HCT116 (cell line): ENCODE results near the gene EHMT1. TPM values are rescaled to one million over a fixed set of nuclear protein-coding genes. Genes with fewer than 3 reads are reported as not detected.
"Not testable (repeated sequence)": the region's sequence is repeated elsewhere in the genome, so short reads cannot be mapped to it uniquely, and the experiment has no call there.

Source experiments
- ATAC-seq: fragments of 200-7000 bp; cut with Tn5 transposase; 2 replicates; pipeline ENCODE4 v1.9.1; 2020; ENCODE audit warnings: mild to moderate bottlenecking, moderate library complexity
- BruUV-seq: library from RNA; stranded (reverse); fragments of 400-500 nt; replicated peaks from 2 replicates; lab custom pipeline; 2021; lab: Mats Ljungman, UMichigan
- CTCF ChIA-PET: fragments of 300-600 bp; sonication (Branson Sonifier 250); formaldehyde crosslinking; loops from one replicate; lab custom pipeline; 2021; ENCODE audit warnings: antibody characterized with exemption; lab: Charles Lee
- POLR2A ChIA-PET: fragments of 300-600, 350-600 bp; sonication (Branson Sonifier 250); formaldehyde crosslinking; loops from one replicate; lab custom pipeline; 2021; ENCODE audit warnings: antibody characterized with exemption; lab: Charles Lee
- RAD21 ChIA-PET, 2 experiments: fragments of 300-600 bp; sonication (Branson Sonifier 250); formaldehyde crosslinking; loops; one replicate each; lab custom pipeline; 2023; ENCODE audit warnings: low total read pairs in 2 of 2; ENCODE audit not compliant: uncharacterized antibody in 2 of 2, unreplicated experiment in 2 of 2, low non-redundant PET in 1 of 2; lab: Charles Lee
- DNase-seq: peaks from one replicate; pipeline ENCODE4 v3.0.0-alpha.2; 2010; ENCODE audit warnings: low read depth, low spot score
- H2AFZ ChIP-seq: fragments of 200-600 bp; shearing (Covaris generic), sonication (generic); 2 replicates; pipeline ENCODE4 v1.6.1; 2017; ENCODE audit warnings: low read depth, mixed run types, mixed read lengths, antibody characterized with exemption, low read length; ENCODE audit not compliant: poor library complexity, severe bottlenecking
- H3K27ac ChIP-seq: 2 replicates; pipeline ENCODE4 v1.5.1; 2012; ENCODE audit warnings: low read depth, low read length
- H3K27me3 ChIP-seq: fragments of 200-600 bp; sonication (generic); 2 replicates; pipeline ENCODE4 v1.6.1; 2016; ENCODE audit warnings: mixed run types, low read length, mixed read lengths; ENCODE audit not compliant: insufficient read depth
- H3K36me3 ChIP-seq, 2 experiments: fragments of 200-500 bp in 1 of 2; fragments of 200-600 bp in 1 of 2; sonication (Bioruptor generic) in 1 of 2; sonication (generic) in 1 of 2; 2 replicates each; pipeline versions ENCODE4 v1.5.1 to v1.6.1; 2014 to 2016; ENCODE audit warnings: low read length in 2 of 2, inconsistent platforms in 1 of 2, mixed read lengths in 1 of 2, mixed run types in 1 of 2; ENCODE audit not compliant: insufficient read depth in 2 of 2, control insufficient read depth in 1 of 2
- H3K4me1 ChIP-seq, 2 experiments: fragments of 200-600 bp in 1 of 2; sonication (generic) in 1 of 2; 2 replicates each; pipeline versions ENCODE4 v1.5.1 to v1.6.1; 2012 to 2017; ENCODE audit warnings: low read length in 2 of 2, inconsistent platforms in 1 of 2, mild to moderate bottlenecking in 1 of 2, mixed read lengths in 1 of 2, mixed run types in 1 of 2, moderate library complexity in 1 of 2; ENCODE audit not compliant: insufficient read depth in 2 of 2, control insufficient read depth in 1 of 2
- H3K4me2 ChIP-seq: fragments of 200-600 bp; sonication (generic); 2 replicates; pipeline ENCODE4 v1.6.1; 2017; ENCODE audit warnings: mixed run types, low read length, mixed read lengths
- H3K4me3 ChIP-seq, 2 experiments: fragments of 200-600 bp in 1 of 2; sonication (generic) in 1 of 2; replicated peaks in 1 of 2; 2 replicates each; pipeline ENCODE4 v1.5.1; 2011 to 2016; ENCODE audit warnings: low read length in 2 of 2, control low read depth in 1 of 2, low read depth in 1 of 2, mild to moderate bottlenecking in 1 of 2, mixed read lengths in 1 of 2, mixed run types in 1 of 2
- H3K79me2 ChIP-seq: fragments of 200-600 bp; sonication (generic); 2 replicates; pipeline ENCODE4 v1.6.1; 2017; ENCODE audit warnings: mild to moderate bottlenecking, mixed run types, low read length, moderate library complexity, mixed read lengths; ENCODE audit not compliant: insufficient read depth
- H3K9ac ChIP-seq: fragments of 200-600 bp; sonication (generic); 2 replicates; pipeline ENCODE4 v1.6.1; 2016; ENCODE audit warnings: low read length, mixed read lengths
- H3K9me2 ChIP-seq: fragments of 200-600 bp; sonication (generic), shearing (Covaris generic); 2 replicates; pipeline ENCODE4 v1.6.1; 2017; ENCODE audit warnings: mixed run types, mild to moderate bottlenecking, moderate library complexity; ENCODE audit not compliant: insufficient read depth
- H3K9me3 ChIP-seq, 2 experiments: fragments of 200-500 bp in 1 of 2; fragments of 200-600 bp in 1 of 2; sonication (Bioruptor generic) in 1 of 2; sonication (generic) in 1 of 2; 2 replicates each; pipeline ENCODE4 v1.6.1; 2014 to 2017; ENCODE audit warnings: low read length in 2 of 2, mixed read lengths in 2 of 2, inconsistent platforms in 1 of 2, low read depth in 1 of 2, mild to moderate bottlenecking in 1 of 2, mixed run types in 1 of 2, moderate library complexity in 1 of 2; ENCODE audit not compliant: control insufficient read depth in 1 of 2, insufficient read depth in 1 of 2
- H4K20me1 ChIP-seq: fragments of 200-600 bp; sonication (generic), shearing (Covaris generic); 2 replicates; pipeline ENCODE4 v1.6.1; 2017; ENCODE audit warnings: mixed run types, mild to moderate bottlenecking, moderate library complexity; ENCODE audit not compliant: insufficient read depth
- CBX3 ChIP-seq: IDR thresholded peaks from 2 replicates; pipeline ENCODE4 v1.6.1; 2012; ENCODE audit warnings: low read depth
- CEBPB ChIP-seq: IDR thresholded peaks from 2 replicates; pipeline ENCODE4 v1.6.1; 2012; ENCODE audit warnings: low read depth
- EGR1 ChIP-seq: IDR thresholded peaks from 2 replicates; pipeline ENCODE4 v1.6.1; 2012; ENCODE audit warnings: low read depth
- SIN3A ChIP-seq: IDR thresholded peaks from 2 replicates; pipeline ENCODE4 v1.6.1; 2012; ENCODE audit warnings: low read depth
- SRF ChIP-seq: IDR thresholded peaks from 2 replicates; pipeline ENCODE4 v1.6.1; 2012; ENCODE audit warnings: low read depth
- TCF7L2 ChIP-seq: IDR thresholded peaks from 2 replicates; pipeline ENCODE4 v1.7.0; 2011; ENCODE audit warnings: borderline replicate concordance, inconsistent platforms; ENCODE audit not compliant: insufficient read depth, insufficient read length; ENCODE audit errors: extremely low read depth
- ZFX ChIP-seq: fragments of 450-650 bp; IDR thresholded peaks from 2 replicates; pipeline ENCODE4 v1.6.1; 2017
- ZNF274 ChIP-seq: fragments of 200-500 bp; sonication (Bioruptor generic); IDR thresholded peaks from 2 replicates; pipeline ENCODE4 v1.6.1; 2014; ENCODE audit warnings: mild to moderate bottlenecking, low read depth, low read length, inconsistent platforms
- intact Hi-C: fragments of 100-400 bp; cut with micrococcal nuclease; formaldehyde crosslinking; loops from 2 replicates; pipeline ENCODE4 v1.10.0; 2022
- total RNA-seq: library from RNA; stranded (reverse); gene quantifications from one replicate; pipeline ENCODE4 v1.2.1, GENCODE V29; 2021; ENCODE audit not compliant: unreplicated experiment
- TF ChIP-seq, protein P1 (sequence below): IDR thresholded peaks from 2 replicates; pipeline ENCODE4 v1.6.1; 2012
- TF ChIP-seq, protein P2 (sequence below): IDR thresholded peaks from 2 replicates; pipeline ENCODE4 v1.6.1; 2011; ENCODE audit warnings: mild to moderate bottlenecking, low read length, moderate library complexity; ENCODE audit not compliant: insufficient replicate concordance; ENCODE audit errors: extremely low read depth
- TF ChIP-seq, protein P3 (sequence below): IDR thresholded peaks from 2 replicates; pipeline ENCODE4 v1.6.1; 2012
- TF ChIP-seq, protein P4 (sequence below): IDR thresholded peaks from 2 replicates; pipeline ENCODE4 v1.6.1; 2012; ENCODE audit warnings: low read depth

The EHMT1 gene
- total RNA-seq, 1 experiment from 2014 or later = 86.1 TPM

DNA sequence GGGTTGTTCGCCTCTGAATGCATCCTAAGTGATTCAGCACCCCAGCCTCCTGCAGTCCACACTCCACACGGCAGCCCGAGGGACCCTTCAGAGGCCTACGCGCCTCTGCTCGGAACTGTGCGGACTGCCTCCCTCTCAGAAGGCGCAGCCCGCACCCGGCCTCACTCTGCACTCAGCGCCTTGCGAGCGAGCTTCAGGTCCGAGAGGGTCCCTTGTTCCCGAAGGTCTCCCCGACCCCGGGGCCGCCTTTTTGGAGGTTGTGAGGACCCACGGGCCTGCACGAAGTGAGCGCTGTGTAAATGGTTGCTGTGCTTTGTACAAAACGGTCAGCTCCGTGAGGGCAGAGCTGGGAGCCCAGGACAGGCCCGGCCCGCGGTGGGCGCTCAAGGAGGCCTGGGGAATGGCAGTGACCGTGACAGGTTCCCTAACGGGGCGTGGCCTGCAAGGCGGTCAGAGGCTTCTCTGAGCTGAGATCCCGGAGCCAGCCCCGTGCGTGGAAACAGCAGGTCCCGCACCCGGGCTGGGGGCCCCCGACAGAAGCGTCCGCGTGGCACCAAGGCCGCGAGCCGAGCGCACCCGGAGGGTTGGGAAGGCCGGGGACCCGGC, 258.1 kb downstream of the EHMT1 start:
- Histone ChIP-seq H3K9ac (no peak overlapping the region), H3K36me3 (no peaks in the 10 kb centered on the region), H3K4me1 (peaks cover 0 to 6% of the 10 kb centered on the region in 2 experiments; a peak in 1 of 4 replicates), H2AFZ (no peak overlapping the region), H3K4me2 (no peak overlapping the region), H3K79me2 (no peaks in the 10 kb centered on the region), H3K27ac (no peak overlapping the region), H3K27me3 (peaks cover 5% of the 10 kb centered on the region; the same call in 1 of the 2 replicates), H3K4me3 (no peak overlapping the region), H3K9me2 (no peaks in the 10 kb centered on the region), H4K20me1 (no peaks in the 10 kb centered on the region), H3K9me3 (no peaks in the 10 kb centered on the region)
- ChIA-PET POLR2A (no interaction called here), CTCF (no interaction called here), RAD21 (no interaction called here)
- ATAC-seq = no peak
- no peak for TF ChIP-seq SRF
- no peak for TF ChIP-seq SIN3A
- no peak for TF ChIP-seq CBX3
- TF ChIP-seq, protein P1, sequence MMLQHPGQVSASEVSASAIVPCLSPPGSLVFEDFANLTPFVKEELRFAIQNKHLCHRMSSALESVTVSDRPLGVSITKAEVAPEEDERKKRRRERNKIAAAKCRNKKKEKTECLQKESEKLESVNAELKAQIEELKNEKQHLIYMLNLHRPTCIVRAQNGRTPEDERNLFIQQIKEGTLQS = no peak
- no peak for TF ChIP-seq EGR1
- no peak for TF ChIP-seq ZFX
- TF ChIP-seq TCF7L2 = no peak
- no peak for TF ChIP-seq CEBPB
- TF ChIP-seq ZNF274 = no peak
- TF ChIP-seq, protein P2, sequence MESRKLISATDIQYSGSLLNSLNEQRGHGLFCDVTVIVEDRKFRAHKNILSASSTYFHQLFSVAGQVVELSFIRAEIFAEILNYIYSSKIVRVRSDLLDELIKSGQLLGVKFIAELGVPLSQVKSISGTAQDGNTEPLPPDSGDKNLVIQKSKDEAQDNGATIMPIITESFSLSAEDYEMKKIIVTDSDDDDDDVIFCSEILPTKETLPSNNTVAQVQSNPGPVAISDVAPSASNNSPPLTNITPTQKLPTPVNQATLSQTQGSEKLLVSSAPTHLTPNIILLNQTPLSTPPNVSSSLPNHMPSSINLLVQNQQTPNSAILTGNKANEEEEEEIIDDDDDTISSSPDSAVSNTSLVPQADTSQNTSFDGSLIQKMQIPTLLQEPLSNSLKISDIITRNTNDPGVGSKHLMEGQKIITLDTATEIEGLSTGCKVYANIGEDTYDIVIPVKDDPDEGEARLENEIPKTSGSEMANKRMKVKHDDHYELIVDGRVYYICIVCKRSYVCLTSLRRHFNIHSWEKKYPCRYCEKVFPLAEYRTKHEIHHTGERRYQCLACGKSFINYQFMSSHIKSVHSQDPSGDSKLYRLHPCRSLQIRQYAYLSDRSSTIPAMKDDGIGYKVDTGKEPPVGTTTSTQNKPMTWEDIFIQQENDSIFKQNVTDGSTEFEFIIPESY = no peak
- TF ChIP-seq, protein P3, sequence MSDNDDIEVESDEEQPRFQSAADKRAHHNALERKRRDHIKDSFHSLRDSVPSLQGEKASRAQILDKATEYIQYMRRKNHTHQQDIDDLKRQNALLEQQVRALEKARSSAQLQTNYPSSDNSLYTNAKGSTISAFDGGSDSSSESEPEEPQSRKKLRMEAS = no peak
- TF ChIP-seq, protein P4, sequence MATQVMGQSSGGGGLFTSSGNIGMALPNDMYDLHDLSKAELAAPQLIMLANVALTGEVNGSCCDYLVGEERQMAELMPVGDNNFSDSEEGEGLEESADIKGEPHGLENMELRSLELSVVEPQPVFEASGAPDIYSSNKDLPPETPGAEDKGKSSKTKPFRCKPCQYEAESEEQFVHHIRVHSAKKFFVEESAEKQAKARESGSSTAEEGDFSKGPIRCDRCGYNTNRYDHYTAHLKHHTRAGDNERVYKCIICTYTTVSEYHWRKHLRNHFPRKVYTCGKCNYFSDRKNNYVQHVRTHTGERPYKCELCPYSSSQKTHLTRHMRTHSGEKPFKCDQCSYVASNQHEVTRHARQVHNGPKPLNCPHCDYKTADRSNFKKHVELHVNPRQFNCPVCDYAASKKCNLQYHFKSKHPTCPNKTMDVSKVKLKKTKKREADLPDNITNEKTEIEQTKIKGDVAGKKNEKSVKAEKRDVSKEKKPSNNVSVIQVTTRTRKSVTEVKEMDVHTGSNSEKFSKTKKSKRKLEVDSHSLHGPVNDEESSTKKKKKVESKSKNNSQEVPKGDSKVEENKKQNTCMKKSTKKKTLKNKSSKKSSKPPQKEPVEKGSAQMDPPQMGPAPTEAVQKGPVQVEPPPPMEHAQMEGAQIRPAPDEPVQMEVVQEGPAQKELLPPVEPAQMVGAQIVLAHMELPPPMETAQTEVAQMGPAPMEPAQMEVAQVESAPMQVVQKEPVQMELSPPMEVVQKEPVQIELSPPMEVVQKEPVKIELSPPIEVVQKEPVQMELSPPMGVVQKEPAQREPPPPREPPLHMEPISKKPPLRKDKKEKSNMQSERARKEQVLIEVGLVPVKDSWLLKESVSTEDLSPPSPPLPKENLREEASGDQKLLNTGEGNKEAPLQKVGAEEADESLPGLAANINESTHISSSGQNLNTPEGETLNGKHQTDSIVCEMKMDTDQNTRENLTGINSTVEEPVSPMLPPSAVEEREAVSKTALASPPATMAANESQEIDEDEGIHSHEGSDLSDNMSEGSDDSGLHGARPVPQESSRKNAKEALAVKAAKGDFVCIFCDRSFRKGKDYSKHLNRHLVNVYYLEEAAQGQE = no peak
- BruUV-seq = no TSS peak
- intact Hi-C loops = no loop called here
- no peak for DNase-seq

DNA sequence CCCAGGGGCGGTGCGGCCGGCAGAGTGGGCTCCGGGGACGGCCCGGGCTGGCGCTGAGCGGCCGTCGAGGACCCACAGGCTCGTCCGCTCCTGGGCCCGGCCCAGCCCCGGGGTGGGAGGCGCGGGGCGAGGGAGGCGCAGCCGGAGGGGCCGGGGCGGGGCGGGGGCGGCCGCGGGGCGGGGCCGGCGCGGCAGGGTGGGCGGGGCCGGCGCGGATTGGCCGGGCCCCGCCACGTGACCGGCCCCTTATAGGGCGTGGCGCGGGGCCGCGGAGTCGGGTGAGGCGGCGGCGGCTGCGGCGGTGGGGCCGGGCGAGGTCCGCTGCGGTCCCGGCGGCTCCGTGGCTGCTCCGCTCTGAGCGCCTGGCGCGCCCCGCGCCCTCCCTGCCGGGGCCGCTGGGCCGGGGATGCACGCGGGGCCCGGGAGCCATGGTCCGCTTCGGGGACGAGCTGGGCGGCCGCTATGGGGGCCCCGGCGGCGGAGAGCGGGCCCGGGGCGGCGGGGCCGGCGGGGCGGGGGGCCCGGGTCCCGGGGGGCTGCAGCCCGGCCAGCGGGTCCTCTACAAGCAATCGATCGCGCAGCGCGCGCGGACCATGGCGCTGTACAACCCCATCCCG, 258.8 kb downstream of the EHMT1 start, which contains the start of gene CACNA1B:
Gene CACNA1B (plus strand): TSS at position 277 of the 617 bp plus-strand sequence. CDS start 152 bp downstream, at position 429.
- H3K4me2 ChIP-seq, DNase-seq, H3K79me2 ChIP-seq, H3K36me3 ChIP-seq, H4K20me1 ChIP-seq, H3K9me3 ChIP-seq, H3K27ac ChIP-seq, ATAC-seq, BruUV-seq, H3K4me1 ChIP-seq, H3K9ac ChIP-seq, CTCF ChIA-PET, H2AFZ ChIP-seq, POLR2A ChIA-PET, H3K9me2 ChIP-seq, RAD21 ChIA-PET, H3K27me3 ChIP-seq, intact Hi-C loops, H3K4me3 ChIP-seq: not testable (repeated sequence)
